Gastrocnemius medialis (tissue), 4 donors: ENCODE results near the gene IGF1R. TPM values are rescaled to one million over a fixed set of nuclear protein-coding genes. Genes with fewer than 3 reads are reported as not detected.

Experiments used
- ATAC-seq, 2 donors: fragments of 150-250 bp; one replicate each; pipeline ENCODE4 v1.9.1; 2016
- DNase-seq, 2 donors: peaks; one replicate each; pipeline ENCODE4 v3.0.0-alpha.2; 2019
- H3K27ac ChIP-seq, 4 donors: fragments of 200-600 bp; sonication (generic); 1 replicate in 1 of 4; 2 replicates in 3 of 4; pipeline ENCODE4 v1.5.1; 2016 to 2018; ENCODE audit warnings: mild to moderate bottlenecking in 2 of 4, moderate library complexity in 1 of 4
- H3K27me3 ChIP-seq, 3 donors: fragments of 200-600 bp; sonication (generic) in 2 of 3; 1 replicate in 1 of 3; 2 replicates in 2 of 3; pipeline versions ENCODE4 v1.5.1 to v1.6.0; 2016 to 2019; ENCODE audit warnings: mild to moderate bottlenecking in 1 of 3, moderate library complexity in 1 of 3
- H3K36me3 ChIP-seq, 2 donors: fragments of 200-600 bp; sonication (generic) in 1 of 2; one replicate each; pipeline ENCODE4 v1.5.1; 2017 to 2018
- H3K4me1 ChIP-seq, 2 donors: fragments of 200-600 bp; sonication (generic) in 1 of 2; one replicate each; pipeline ENCODE4 v1.5.1; 2016 to 2017; ENCODE audit warnings: mild to moderate bottlenecking in 2 of 2
- H3K4me3 ChIP-seq, 4 donors: fragments of 200-600 bp; sonication (generic) in 3 of 4; 1 replicate in 1 of 4; 2 replicates in 3 of 4; pipeline ENCODE4 v1.5.1; 2016 to 2019; ENCODE audit warnings: mild to moderate bottlenecking in 2 of 4
- H3K9me3 ChIP-seq, 3 donors: fragments of 200-600 bp; sonication (generic) in 2 of 3; 1 replicate in 1 of 3; 2 replicates in 2 of 3; pipeline ENCODE4 v1.5.1; 2016 to 2019
- POLR2A ChIP-seq, 2 donors: fragments of 450-650 bp; IDR thresholded peaks; one replicate each; pipeline ENCODE4 v1.6.1; 2017; ENCODE audit warnings: antibody characterized with exemption in 2 of 2, mild to moderate bottlenecking in 2 of 2, moderate library complexity in 2 of 2
- in situ Hi-C, 4 donors: fragments of 200-750 bp; cut with MboI; loops; one replicate each; pipeline versions ENCODE4 v1.15.0 to v1.8.0; 2017; ENCODE audit warnings: low sequenced_read_pairs in 4 of 4
- intact Hi-C: fragments of 100-400 bp; cut with DNase I; formaldehyde crosslinking; loops from one replicate; pipeline ENCODE4 v1.15.1; 2023; ENCODE audit warnings: low total_unique reads
- total RNA-seq, 4 donors: library from RNA; depleted of rRNA; stranded (reverse); fragments of >200 nt; gene quantifications; one replicate each; pipeline versions ENCODE4 v1.1.0 to v1.2.3, GENCODE V29; 2016
- TF ChIP-seq, protein P1 (sequence below), 5 experiments: fragments of 450-650 bp in 3 of 5; fragments of 200-600 bp in 2 of 5; sonication (generic) in 2 of 5; IDR thresholded peaks in 4 of 5; conservative IDR thresholded peaks in 1 of 5; 1 replicate in 4 of 5; 2 replicates in 1 of 5; pipeline ENCODE4 v1.5.1; 2016 to 2019; ENCODE audit warnings: antibody characterized with exemption in 5 of 5, mild to moderate bottlenecking in 3 of 5, moderate library complexity in 3 of 5

Gene IGF1R
- total RNA-seq, 4 donors from 2014 or later: 10.1 to 50.4 (median 12.3) TPM

GRCh38 chr15:98798375-98798893 is 150.1 kb downstream of the IGF1R start:
- no peak for TF ChIP-seq POLR2A (IDR thresholded peaks at IDR 0.05)
- TF ChIP-seq, protein P1, sequence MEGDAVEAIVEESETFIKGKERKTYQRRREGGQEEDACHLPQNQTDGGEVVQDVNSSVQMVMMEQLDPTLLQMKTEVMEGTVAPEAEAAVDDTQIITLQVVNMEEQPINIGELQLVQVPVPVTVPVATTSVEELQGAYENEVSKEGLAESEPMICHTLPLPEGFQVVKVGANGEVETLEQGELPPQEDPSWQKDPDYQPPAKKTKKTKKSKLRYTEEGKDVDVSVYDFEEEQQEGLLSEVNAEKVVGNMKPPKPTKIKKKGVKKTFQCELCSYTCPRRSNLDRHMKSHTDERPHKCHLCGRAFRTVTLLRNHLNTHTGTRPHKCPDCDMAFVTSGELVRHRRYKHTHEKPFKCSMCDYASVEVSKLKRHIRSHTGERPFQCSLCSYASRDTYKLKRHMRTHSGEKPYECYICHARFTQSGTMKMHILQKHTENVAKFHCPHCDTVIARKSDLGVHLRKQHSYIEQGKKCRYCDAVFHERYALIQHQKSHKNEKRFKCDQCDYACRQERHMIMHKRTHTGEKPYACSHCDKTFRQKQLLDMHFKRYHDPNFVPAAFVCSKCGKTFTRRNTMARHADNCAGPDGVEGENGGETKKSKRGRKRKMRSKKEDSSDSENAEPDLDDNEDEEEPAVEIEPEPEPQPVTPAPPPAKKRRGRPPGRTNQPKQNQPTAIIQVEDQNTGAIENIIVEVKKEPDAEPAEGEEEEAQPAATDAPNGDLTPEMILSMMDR (IDR thresholded peaks at IDR 0.05 in 4 of 5, conservative IDR thresholded peaks at IDR 0.05 in 1 of 5): no peak
- no peaks in the 10 kb centered on the region for H3K27me3 ChIP-seq
- intact Hi-C loops (loop anchor here (5.0 kb wide), 1 partner anchor 259 kb away; no protein-coding TSS in a partner anchor), in situ Hi-C loops (loop anchor here in 3 of 4 donors (25.0 kb wide), 4 partner anchors 89 to 414 kb away; no protein-coding TSS in a partner anchor)
- no peak overlapping the region for H3K4me3 ChIP-seq
- no peaks in the 10 kb centered on the region for H3K9me3 ChIP-seq
- peaks cover 28 to 37% of the 10 kb centered on the region in 2 donors for H3K4me1 ChIP-seq
- DNase-seq (no peak), ATAC-seq (no peak)
- no peaks in the 10 kb centered on the region for H3K36me3 ChIP-seq
- H3K27ac ChIP-seq: no peak overlapping the region

- Histone ChIP-seq H3K27me3 (no peaks in the 10 kb centered on the region), H3K36me3 (no peaks in the 10 kb centered on the region), H3K9me3 (no peaks in the 10 kb centered on the region), H3K27ac (peak overlapping the region in 2 of 4 donors; percentile 11 to 27), H3K4me1 (peaks cover 27 to 37% of the 10 kb centered on the region in 2 donors), H3K4me3 (peak overlapping the region in 3 of 4 donors; percentile 17 to 31 (median 25))
- no peak for TF ChIP-seq POLR2A (IDR thresholded peaks at IDR 0.05)
- TF ChIP-seq, protein P1 (IDR thresholded peaks at IDR 0.05 in 4 of 5, conservative IDR thresholded peaks at IDR 0.05 in 1 of 5): no peak
- intact Hi-C loops (loop anchor here (5.0 kb wide), 2 partner anchors 258 to 278 kb away; no protein-coding TSS in a partner anchor), in situ Hi-C loops (loop anchor here in 3 of 4 donors (25.0 kb wide), 4 partner anchors 88 to 413 kb away; no protein-coding TSS in a partner anchor)
- ATAC-seq: no peak
- DNase-seq: no peak
Observed at GRCh38 chr15:98799461-98800390, 151.4 kb downstream of the IGF1R start.

GRCh38 chr15:98800437-98801233 is 152.3 kb downstream of the IGF1R start:
- DNase-seq: peak; percentile 20 to 37

GRCh38 chr15:98801234-98801561 is 152.9 kb downstream of the IGF1R start:
- DNase-seq: no peak
- Histone ChIP-seq H3K4me3 (no peak overlapping the region), H3K27ac (no peak overlapping the region), H3K27me3 (no peaks in the 10 kb centered on the region), H3K4me1 (peaks cover 27 to 37% of the 10 kb centered on the region in 2 donors), H3K36me3 (no peaks in the 10 kb centered on the region), H3K9me3 (no peaks in the 10 kb centered on the region)
- ATAC-seq: no peak
- TF ChIP-seq POLR2A (IDR thresholded peaks at IDR 0.05): no peak
- TF ChIP-seq, protein P1 (IDR thresholded peaks at IDR 0.05 in 4 of 5, conservative IDR thresholded peaks at IDR 0.05 in 1 of 5): no peak
- intact Hi-C loops: loop anchor here (5.0 kb wide), 1 partner anchor 276 kb away; no protein-coding TSS in a partner anchor
- in situ Hi-C loops: no loop called here

More at GRCh38 chr15:98800437-98801233, 152.3 kb downstream of the IGF1R start:
- in situ Hi-C loops (no loop called here), intact Hi-C loops (loop anchor here (5.0 kb wide), 1 partner anchor 277 kb away; no protein-coding TSS in a partner anchor)
- Histone ChIP-seq H3K4me3 (peak overlapping the region in 3 of 4 donors; percentile 17 to 31 (median 25)), H3K9me3 (no peaks in the 10 kb centered on the region), H3K27me3 (no peaks in the 10 kb centered on the region), H3K4me1 (peaks cover 27 to 37% of the 10 kb centered on the region in 2 donors), H3K27ac (peak overlapping the region in 1 of 4 donors; percentile 27), H3K36me3 (no peaks in the 10 kb centered on the region)
- ATAC-seq: peak; percentile 91 to 93
- TF ChIP-seq POLR2A (IDR thresholded peaks at IDR 0.05): no peak
- TF ChIP-seq, protein P1 (IDR thresholded peaks at IDR 0.05 in 4 of 5, conservative IDR thresholded peaks at IDR 0.05 in 1 of 5): no peak
